Prostate gland (tissue), 2 donors: ENCODE data around the gene AAR2. TPM values are rescaled to one million over a fixed set of nuclear protein-coding genes. Genes with fewer than 3 reads are reported as not detected.

ENCODE experiments used
- DNase-seq: peaks from one replicate; pipeline ENCODE4 v3.0.0-alpha.2; 2019; ENCODE audit warnings: low spot score
- H3K27ac ChIP-seq, 2 donors: fragments of 200-600 bp; sonication (generic); 2 replicates each; pipeline ENCODE4 v1.5.1; 2017 to 2019
- H3K27me3 ChIP-seq: fragments of 200-600 bp; sonication (generic); replicated peaks from 2 replicates; pipeline ENCODE4 v1.5.1; 2019; ENCODE audit not compliant: insufficient read depth
- H3K36me3 ChIP-seq, 2 donors: fragments of 200-600 bp; sonication (generic); 1 replicate in 1 of 2; 2 replicates in 1 of 2; pipeline versions ENCODE4 v1.5.1 to v1.8.1; 2017 to 2019
- H3K4me1 ChIP-seq: fragments of 200-600 bp; sonication (generic); replicated peaks from 2 replicates; pipeline ENCODE4 v1.5.1; 2019
- H3K4me3 ChIP-seq, 2 donors: fragments of 200-600 bp; sonication (generic); 2 replicates each; pipeline ENCODE4 v1.5.1; 2017 to 2019
- H3K9me3 ChIP-seq: fragments of 200-600 bp; sonication (generic); 2 replicates; pipeline ENCODE4 v1.5.1; 2017
- POLR2A ChIP-seq: fragments of 450-650 bp; IDR thresholded peaks from one replicate; pipeline ENCODE4 v1.6.1; 2016; ENCODE audit warnings: antibody characterized with exemption, mild to moderate bottlenecking
- POLR2AphosphoS5 ChIP-seq: sonication (generic); formaldehyde crosslinking; IDR thresholded peaks from one replicate; pipeline ENCODE4 v1.6.1; 2017; ENCODE audit warnings: antibody characterized with exemption
- WGBS: methylation state at CpG from one replicate; pipeline ENCODE4 v1.1.5; 2018; 5-methylcytosine and 5-hydroxymethylcytosine counted together
- intact Hi-C: fragments of 100-400 bp; cut with DNase I; formaldehyde crosslinking; loops from one replicate; pipeline ENCODE4 v1.14.2; 2022
- total RNA-seq, 2 donors: library from RNA; depleted of rRNA; stranded (reverse); fragments of >200 nt; gene quantifications; one replicate each; pipeline ENCODE4 v1.1.0, GENCODE V29; 2016
- TF ChIP-seq, protein P1 (sequence below), 4 experiments: fragments of 200-600 bp in 2 of 4; fragments of 450-650 bp in 2 of 4; sonication (generic) in 2 of 4; IDR thresholded peaks; 1 replicate in 3 of 4; 2 replicates in 1 of 4; pipeline ENCODE4 v1.5.1; 2016 to 2019; ENCODE audit warnings: antibody characterized with exemption in 4 of 4, mild to moderate bottlenecking in 2 of 4, moderate library complexity in 2 of 4

Gene AAR2
- total RNA-seq, 2 donors from 2014 or later: 34.7 to 44.6 TPM

DNA sequence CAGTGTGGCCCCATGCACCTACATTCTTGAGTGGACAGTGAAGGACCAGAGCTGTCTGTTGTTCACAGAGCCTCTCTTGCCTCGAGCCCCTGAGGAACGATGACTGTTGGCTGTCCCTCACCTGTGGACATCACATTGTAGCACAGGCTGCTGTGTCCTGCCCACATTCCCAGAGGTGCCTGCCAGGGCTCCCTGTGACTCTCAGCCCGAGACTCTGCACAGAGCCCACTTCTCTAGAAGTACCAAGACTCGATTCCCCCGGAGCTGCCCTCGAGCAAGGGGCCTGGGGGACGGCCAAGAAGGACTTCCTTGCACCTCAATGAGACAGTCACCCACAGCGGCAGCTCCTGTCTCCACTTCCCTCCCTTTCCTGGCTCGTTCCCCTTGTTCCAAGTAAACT is 41.3 kb downstream of the AAR2 start:
- Histone ChIP-seq H3K27ac (no peak overlapping the region), H3K27me3 (no peaks in the 10 kb centered on the region), H3K4me1 (no peaks in the 10 kb centered on the region), H3K4me3 (no peak overlapping the region), H3K9me3 (no peaks in the 10 kb centered on the region), H3K36me3 (no peaks in the 10 kb centered on the region)
- no peak for DNase-seq
- 68% methylated on average over 9 of the region's 9 CpGs for WGBS
- intact Hi-C loops: loop anchor here (10.0 kb wide), 1 partner anchor 157 kb away; no protein-coding TSS in a partner anchor
- no peak for TF ChIP-seq POLR2A
- TF ChIP-seq POLR2AphosphoS5: no peak
- TF ChIP-seq, protein P1, sequence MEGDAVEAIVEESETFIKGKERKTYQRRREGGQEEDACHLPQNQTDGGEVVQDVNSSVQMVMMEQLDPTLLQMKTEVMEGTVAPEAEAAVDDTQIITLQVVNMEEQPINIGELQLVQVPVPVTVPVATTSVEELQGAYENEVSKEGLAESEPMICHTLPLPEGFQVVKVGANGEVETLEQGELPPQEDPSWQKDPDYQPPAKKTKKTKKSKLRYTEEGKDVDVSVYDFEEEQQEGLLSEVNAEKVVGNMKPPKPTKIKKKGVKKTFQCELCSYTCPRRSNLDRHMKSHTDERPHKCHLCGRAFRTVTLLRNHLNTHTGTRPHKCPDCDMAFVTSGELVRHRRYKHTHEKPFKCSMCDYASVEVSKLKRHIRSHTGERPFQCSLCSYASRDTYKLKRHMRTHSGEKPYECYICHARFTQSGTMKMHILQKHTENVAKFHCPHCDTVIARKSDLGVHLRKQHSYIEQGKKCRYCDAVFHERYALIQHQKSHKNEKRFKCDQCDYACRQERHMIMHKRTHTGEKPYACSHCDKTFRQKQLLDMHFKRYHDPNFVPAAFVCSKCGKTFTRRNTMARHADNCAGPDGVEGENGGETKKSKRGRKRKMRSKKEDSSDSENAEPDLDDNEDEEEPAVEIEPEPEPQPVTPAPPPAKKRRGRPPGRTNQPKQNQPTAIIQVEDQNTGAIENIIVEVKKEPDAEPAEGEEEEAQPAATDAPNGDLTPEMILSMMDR (IDR thresholded peaks at IDR 0.05): no peak

DNA sequence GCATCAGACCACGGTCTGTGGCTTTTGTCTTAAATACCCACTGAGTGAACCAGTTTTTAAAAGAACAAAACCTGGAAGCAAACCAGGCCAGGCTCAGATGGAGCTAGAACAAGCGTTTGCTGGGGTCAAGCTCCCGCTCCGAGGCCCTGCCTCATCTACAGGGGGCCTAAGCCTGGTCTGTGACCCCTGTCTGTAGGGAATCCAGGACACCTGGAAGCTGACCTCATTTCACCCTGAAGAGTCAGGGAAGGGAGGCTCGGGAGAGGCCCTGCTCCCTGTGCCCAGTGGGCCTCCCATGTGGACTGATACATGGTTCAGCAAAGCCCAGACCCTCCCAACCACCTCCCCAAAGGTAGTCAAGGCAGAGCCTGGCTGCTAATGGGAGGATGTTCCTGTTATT is 43.1 kb downstream of the AAR2 start:
- H3K36me3 ChIP-seq: no peaks in the 10 kb centered on the region
- DNase-seq: no peak
- H3K4me1 ChIP-seq: no peaks in the 10 kb centered on the region
- H3K9me3 ChIP-seq: no peaks in the 10 kb centered on the region
- H3K27ac ChIP-seq: no peak overlapping the region
- WGBS: 74% methylated on average over 5 of the region's 5 CpGs
- TF ChIP-seq POLR2A (no peak), POLR2AphosphoS5 (no peak)
- TF ChIP-seq, protein P1 (IDR thresholded peaks at IDR 0.05): no peak
- H3K4me3 ChIP-seq: no peak overlapping the region
- intact Hi-C loops: loop anchor here (10.0 kb wide), 1 partner anchor 155 kb away; no protein-coding TSS in a partner anchor
- H3K27me3 ChIP-seq: no peaks in the 10 kb centered on the region

DNA sequence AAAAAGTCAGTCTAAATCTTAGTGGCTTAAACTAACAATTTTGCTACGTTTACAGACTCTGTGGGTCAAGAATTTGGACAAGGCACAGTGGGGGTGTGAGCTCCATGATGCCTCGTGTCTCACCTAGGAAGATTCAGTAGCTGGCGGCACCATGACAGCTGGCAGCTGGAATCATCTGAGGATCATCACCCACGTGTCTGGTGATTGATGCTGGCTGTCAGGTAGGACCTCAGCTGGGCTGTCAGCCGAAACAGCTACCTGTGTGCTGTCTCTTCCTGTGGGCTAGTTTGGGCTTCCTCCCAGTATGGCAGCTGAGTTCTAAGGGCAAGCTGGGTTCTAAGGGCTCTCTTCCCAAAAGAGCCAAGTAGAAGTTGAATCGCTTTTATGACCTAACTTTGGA is 43.5 kb downstream of the AAR2 start:
- no peak for DNase-seq
- H3K4me3 ChIP-seq: no peak overlapping the region
- intact Hi-C loops: loop anchor here (10.0 kb wide), 1 partner anchor 155 kb away; no protein-coding TSS in a partner anchor
- H3K4me1 ChIP-seq: no peaks in the 10 kb centered on the region
- 78% methylated on average over 6 of the region's 6 CpGs for WGBS
- H3K27ac ChIP-seq: no peak overlapping the region
- no peaks in the 10 kb centered on the region for H3K36me3 ChIP-seq
- TF ChIP-seq, protein P1 (IDR thresholded peaks at IDR 0.05): no peak
- no peak for TF ChIP-seq POLR2AphosphoS5
- TF ChIP-seq POLR2A: no peak
- no peaks in the 10 kb centered on the region for H3K9me3 ChIP-seq
- H3K27me3 ChIP-seq: no peaks in the 10 kb centered on the region

DNA sequence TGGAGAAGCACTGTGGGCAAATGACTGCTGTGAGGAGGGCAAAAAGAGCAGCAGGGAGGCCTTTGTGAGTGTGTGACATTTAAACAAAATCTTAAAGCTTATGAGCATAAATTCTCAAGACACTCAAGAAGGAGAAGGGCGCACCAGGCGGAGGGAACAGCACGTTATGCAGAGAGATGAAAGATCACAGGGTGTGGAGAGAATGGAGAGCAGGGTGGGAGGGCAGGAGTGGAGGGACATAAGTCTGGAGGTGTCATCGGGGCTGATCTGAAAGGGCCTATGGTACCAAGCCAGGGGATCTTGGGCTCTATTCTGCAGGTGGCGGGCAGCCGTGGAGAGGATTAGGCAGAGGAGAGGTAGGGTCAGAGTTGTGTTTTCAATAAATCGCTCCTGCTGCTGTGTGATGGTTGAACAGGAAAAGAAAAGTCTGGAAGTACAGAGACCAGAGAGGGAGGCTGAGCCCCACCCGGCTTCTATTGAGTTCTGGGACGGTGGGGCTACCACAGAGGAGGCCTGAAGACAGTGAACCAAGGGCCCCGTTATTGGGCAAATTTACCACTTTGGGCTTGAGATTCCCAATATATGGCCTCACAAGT is 45.6 kb downstream of the AAR2 start:
- Histone ChIP-seq H3K36me3 (no peaks in the 10 kb centered on the region), H3K9me3 (no peaks in the 10 kb centered on the region), H3K4me1 (no peaks in the 10 kb centered on the region), H3K4me3 (no peak overlapping the region), H3K27me3 (no peaks in the 10 kb centered on the region), H3K27ac (no peak overlapping the region)
- intact Hi-C loops: no loop called here
- TF ChIP-seq POLR2AphosphoS5: no peak
- TF ChIP-seq POLR2A: no peak
- TF ChIP-seq, protein P1 (IDR thresholded peaks at IDR 0.05): no peak
- no peak for DNase-seq
- 79% methylated on average over 10 of the region's 10 CpGs for WGBS

DNA sequence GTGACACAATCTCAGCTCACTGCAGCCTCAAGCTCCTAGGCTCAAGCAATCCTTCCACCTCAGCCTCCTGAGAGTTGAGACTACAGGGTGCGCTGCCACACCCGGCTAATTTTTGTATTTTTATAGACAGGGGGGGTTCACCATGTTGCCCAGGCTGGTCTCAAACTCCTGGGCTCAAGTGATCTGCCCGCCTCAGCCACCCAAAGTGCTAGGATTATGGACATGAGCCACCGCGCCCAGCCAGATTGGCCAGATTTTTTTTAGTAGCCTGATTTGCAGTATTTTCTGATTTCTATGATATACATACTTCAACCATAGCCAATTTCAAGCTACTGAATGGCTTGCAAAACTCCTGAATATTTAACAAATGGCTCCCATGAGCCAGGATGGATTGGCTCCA is 48.5 kb downstream of the AAR2 start:
- no peak overlapping the region for H3K4me3 ChIP-seq

More for the DNA sequence above, 48.5 kb downstream of the AAR2 start:
- no peaks in the 10 kb centered on the region for H3K36me3 ChIP-seq
- H3K27me3 ChIP-seq: no peaks in the 10 kb centered on the region
- intact Hi-C loops: no loop called here
- 79% methylated on average over 5 of the region's 5 CpGs for WGBS
- H3K27ac ChIP-seq: no peak overlapping the region
- TF ChIP-seq, protein P1 (IDR thresholded peaks at IDR 0.05): no peak
- TF ChIP-seq POLR2AphosphoS5 (no peak), POLR2A (no peak)
- H3K9me3 ChIP-seq: no peaks in the 10 kb centered on the region
- DNase-seq: no peak
- H3K4me1 ChIP-seq: no peaks in the 10 kb centered on the region
